ENCODE results near the gene MYCBP.
A peak's percentile ranks its signal among the peaks of the same experiment; 100 is the strongest.

Gene MYCBP

GRCh38 chr1:38819040-38819439 is 54.1 kb downstream of the MYCBP start:
- no peak for DNase-seq

DNA sequence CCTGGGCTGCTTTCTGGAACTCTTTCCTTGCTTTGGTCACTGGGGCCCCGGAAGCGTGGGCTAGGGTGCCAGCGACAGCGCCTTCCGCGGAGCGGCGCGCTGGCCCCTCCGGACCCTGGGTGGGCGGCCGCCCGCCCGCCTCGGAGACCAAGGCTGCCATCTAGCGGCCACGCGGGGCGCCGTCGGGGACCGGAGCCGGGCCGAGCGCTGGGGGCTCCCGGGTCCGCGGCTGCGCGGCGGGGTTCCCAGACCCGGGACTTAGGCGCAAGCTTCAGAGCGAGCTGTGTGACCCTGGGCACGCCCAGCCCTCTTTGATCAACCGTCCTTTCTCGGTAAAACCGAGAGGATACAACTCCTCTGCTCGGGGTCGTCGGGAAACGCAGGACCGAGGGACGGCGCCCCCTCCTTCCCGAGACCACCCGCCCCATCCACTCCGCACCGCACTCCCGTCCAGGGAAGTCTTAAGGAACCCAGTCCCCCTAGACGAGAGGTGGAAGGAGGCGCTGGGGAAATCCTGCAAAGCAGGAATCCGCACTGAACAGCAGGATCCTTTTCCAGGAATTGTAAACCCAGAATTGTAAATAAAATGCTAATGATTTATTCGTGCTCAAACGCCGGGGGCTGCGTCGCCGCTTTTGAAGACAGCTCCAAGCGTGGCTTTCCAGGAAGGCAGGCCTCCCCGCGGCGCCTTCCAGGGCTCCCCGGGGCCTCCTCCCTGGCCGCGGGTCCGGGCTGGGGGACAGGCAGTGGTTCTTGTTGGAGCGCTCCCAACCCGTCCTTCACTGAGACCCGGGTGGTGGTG is 54.8 kb downstream of the MYCBP start:
- peak; percentile 19 for DNase-seq

DNA sequence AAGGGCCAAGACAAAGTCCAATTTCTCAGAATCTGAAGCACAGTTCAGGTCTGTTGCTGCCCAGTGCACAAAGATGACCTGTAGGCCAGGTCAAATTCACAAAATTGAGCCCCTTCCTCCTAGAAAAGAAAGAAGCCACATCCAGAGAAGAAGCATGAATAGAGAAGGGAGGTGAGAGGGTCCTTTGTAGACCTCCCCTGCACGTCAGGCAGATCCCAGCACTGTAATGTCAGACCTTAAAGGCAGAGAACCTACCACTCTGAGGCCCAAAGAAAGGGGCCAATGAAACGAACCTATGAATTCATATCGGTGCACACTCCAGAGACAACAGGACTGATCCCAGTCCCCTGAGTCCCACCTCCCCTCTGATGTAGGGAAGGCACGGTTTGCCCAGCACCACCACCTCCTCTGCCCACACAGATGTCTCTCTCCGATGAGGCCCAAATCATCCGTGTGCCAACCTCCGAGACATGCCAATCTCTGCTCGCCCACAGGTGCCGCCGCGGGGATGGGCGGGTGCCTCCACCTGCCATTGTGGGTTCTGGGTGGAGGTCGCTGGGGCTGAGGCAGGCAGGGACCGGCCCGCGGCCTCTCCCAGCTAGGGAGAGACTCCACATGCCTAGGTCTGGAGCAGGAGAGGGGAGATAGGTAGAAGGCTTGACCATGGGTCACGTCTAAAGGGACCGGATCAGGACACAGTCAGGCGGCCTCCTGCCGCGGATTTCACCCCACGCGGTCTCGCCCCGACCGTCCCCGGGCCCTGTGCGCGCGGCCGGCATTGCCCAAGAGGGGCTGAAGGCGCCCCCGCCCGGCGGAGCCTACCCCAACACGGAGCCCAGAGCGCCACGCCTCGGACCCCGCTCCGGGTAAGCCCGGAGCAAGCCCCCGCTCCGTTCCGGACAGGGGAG is 55.6 kb downstream of the MYCBP start:
- DNase-seq: no peak

GRCh38 chr1:38815903-38816627 is 57.1 kb downstream of the MYCBP start:
- no peak for DNase-seq

DNA sequence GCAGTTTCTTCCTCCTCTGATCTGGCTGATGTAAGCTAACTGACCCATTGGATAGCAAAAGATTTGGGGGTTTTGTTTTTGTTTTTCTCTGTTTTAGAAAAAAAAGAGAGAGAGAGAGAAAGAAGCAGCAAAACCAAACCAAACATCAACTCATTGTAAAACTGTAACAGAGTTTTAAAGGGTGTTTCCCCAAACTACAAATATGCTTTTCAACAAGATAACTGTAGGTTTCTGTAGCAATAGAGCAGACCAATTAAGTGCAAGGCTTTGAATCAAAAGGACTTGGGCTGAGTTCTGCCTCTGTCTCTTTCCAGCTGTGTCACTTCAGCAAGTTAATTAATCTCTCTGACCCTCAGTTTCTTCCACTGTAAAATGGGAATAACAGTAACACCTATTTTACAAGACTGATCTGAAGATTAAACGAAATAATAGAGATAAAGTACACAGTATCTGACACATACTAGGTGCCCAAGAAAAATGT is 58.1 kb downstream of the MYCBP start:
- no peak for DNase-seq

DNA sequence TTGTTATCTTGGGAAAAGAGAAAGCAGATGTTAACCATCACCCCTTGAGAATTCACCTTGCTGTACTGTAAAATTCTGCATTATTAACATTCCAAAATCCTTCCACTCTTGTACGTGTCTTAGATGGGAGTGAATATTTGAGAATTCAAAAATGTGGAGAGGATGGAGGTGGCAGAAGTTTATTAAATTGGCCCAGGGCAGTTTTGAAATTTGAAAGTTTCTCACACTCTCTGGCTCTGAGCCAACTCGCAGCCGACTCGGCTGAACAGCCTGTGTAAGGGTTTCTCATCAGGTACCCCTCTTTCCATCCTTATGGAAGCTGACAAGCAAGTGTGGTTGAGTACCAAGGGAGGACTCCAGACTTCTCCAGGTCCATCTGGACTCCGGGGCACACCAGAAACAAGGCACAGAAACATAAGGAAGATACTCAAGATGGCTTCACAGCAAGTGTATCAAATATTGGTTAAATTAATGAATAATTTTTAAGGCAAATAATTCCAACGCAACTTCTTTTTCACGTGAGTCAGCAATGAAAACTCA is 58.6 kb downstream of the MYCBP start:
- DNase-seq: no peak

- DNase-seq: no peak
Measured at GRCh38 chr1:38812981-38813380, 60.2 kb downstream of the MYCBP start.

All from CD4-positive, alpha-beta T cell treated with Interferon gamma for 1 hour (primary cell).